GM12874 (cell line): ENCODE measurements around the gene TMEM30B.

ENCODE experiments used
- TF ChIP-seq, protein P1 (sequence below): IDR thresholded peaks from 2 replicates; pipeline ENCODE4 v1.5.1; 2011; ENCODE audit warnings: low read depth, mild to moderate bottlenecking, control low read depth, low read length, moderate library complexity; ENCODE audit not compliant: insufficient read depth

Gene TMEM30B

DNA sequence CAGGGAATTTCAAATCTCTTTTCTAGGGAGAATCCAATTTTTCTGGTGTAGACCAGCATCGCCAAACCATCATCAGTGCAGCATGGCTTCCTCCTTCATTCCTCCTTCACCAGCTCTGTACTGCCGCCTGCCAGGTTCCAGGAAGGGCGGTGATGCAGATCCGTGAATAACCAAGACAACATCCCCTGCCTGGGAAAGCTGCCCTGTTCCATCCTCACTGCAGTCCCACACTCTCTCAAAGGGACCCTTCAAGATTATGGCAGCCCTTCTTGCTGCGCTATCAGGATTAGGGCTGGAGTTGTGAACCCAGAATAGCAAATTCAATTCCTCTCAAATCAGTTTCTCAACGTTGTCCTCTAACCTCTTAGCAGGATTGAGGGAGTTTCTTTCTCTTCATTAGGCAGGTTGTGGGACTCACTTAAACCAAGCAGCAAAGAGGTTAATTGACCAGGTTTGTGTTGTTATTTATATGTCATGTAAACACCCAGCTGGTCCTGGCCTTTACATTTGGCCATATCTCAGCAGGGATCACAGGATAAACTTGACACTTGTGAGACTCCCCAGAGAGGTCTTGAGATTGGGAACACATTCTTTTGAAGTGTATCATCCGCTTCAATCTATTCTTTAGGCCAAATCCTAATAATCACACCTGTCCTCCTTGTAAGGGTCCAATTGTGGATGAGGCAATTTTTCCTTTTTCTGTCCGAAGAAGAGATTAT, 26.2 kb downstream of the TMEM30B start:
- TF ChIP-seq, protein P1, sequence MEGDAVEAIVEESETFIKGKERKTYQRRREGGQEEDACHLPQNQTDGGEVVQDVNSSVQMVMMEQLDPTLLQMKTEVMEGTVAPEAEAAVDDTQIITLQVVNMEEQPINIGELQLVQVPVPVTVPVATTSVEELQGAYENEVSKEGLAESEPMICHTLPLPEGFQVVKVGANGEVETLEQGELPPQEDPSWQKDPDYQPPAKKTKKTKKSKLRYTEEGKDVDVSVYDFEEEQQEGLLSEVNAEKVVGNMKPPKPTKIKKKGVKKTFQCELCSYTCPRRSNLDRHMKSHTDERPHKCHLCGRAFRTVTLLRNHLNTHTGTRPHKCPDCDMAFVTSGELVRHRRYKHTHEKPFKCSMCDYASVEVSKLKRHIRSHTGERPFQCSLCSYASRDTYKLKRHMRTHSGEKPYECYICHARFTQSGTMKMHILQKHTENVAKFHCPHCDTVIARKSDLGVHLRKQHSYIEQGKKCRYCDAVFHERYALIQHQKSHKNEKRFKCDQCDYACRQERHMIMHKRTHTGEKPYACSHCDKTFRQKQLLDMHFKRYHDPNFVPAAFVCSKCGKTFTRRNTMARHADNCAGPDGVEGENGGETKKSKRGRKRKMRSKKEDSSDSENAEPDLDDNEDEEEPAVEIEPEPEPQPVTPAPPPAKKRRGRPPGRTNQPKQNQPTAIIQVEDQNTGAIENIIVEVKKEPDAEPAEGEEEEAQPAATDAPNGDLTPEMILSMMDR = no peak

- TF ChIP-seq, protein P1 = no peak
These were observed 27.9 kb downstream of the TMEM30B start for GRCh38 chr14:61253064-61253738.

DNA sequence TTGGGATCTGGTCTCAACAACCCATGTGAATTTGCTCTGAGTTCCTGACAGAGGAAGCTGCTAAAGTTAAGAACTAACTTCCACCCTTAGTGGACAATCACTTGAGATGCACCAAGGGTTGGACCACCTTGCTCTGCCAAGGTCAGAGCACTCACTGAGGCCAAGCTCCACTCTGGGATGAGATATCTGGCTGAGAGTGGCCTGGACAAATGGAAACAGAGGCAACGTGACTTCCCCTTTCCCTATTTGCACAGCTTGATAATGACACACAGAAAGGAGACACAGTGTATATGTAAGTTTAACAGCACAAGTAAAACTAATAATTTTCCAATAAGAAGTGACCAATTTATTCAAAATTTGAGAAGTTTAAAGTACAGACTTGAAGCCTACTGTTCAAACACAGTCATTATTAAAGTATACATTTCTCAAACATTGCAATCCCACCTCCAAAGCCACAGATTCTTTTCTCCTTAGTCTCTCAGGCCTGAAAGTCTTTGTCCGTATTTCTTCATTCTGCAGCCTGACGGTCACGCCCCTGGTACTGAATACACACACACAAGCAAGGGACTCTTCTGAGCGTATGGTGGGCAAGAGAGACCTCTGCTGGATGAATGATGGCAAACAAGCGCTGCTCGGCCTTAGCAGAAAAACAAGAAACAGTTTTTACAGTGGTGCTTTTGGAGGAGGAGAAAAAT, 28.6 kb downstream of the TMEM30B start:
- TF ChIP-seq, protein P1 = peak; percentile 74

DNA sequence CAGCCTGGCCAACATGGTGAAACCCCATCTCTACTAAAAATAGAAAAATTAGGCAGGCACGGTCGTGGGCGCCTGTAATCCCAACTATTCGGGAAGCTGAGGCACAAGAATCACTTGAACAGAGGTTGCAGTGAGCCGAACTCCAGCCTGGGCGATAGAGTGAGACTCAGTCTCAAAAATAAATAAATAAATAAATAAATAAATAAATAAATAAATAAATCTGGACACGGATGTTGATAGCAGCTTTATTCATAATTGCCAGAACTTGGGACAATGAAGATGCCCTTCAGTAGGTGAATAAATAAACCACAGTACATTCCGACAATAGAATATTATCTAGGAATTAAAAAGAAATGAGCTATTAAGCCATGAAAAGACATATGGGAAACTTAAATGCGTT, 31.1 kb downstream of the TMEM30B start:
- TF ChIP-seq, protein P1 = no peak

DNA sequence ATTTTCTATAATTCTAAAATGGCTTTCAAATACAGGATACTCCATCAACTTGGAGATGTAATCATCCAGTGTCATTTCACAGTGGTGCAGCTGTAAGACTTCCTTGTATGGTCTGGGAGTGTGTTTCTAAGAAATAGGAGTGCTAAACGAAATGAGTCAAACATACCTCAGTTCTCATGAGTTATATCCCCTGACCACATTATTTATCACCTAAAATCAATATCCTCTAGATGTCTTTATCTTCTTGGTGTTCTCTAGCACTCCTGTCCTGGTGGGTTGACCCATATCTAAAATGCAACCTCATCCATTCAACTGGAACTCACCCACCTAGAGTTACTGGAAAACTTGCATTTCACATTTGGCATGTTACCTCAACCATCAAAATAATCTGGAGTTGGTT, 33.2 kb downstream of the TMEM30B start:
- TF ChIP-seq, protein P1 = no peak

DNA sequence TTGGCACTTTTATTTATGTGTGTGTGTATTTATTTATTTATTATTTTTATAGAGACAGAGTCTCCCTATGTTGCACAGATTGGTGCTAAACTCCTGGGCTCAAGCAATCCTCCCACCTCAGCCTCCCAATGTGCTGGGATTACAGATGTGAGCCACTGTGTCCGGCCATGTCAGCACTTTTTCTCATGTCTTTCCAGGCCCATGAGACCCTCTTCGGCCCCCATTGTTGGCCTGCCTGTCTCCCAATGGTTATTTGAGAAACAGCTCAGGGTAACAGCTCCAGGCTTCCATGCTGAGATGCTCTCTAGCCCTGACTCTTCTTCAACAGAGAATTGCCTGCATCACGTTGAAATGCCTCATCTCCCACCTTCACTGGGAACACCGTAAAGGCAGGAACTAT, 34.4 kb downstream of the TMEM30B start:
- TF ChIP-seq, protein P1 = no peak

- TF ChIP-seq, protein P1 = no peak
These were observed 37.1 kb downstream of the TMEM30B start for GRCh38 chr14:61244009-61244408.
